ENCODE results near the gene NFIC. TPM values are rescaled to one million over a fixed set of nuclear protein-coding genes. Genes with fewer than 3 reads are reported as not detected.

The NFIC gene
- total and polyA plus RNA-seq, 2 of the 4 experiments (the other 2 are of a cell fraction): 21.9 to 32.1 TPM

GRCh38 chr19:3380829-3381228 lies 14.4 kb downstream of the NFIC start:
- no TSS peak for BruUV-seq (replicated peaks)
- in situ Hi-C loops (cut with MboI; ENCODE audit: low sequenced_read_pairs) (no loop called here), dilution Hi-C loops (cut with HindIII; ENCODE audit: low sequenced_read_pairs, unreplicated experiment) (no loop called here), intact Hi-C loops (cut with micrococcal nuclease) (no loop called here)
- ChIA-PET POLR2A (ENCODE audit: unreplicated experiment) (no interaction called here), CTCF (interaction anchor here (0.6 kb wide), 1 partner anchor 11 kb away, joined by 4 read pairs; no protein-coding TSS in a partner anchor)
- ATAC-seq (ENCODE audit: low read depth) (no peak), DNase-seq (no peak)
- TF ChIP-seq USF2 (IDR thresholded peaks at IDR 0.05; ENCODE audit: low read depth, low read length): no peak
- no peak for TF ChIP-seq NFE2L2 (IDR thresholded peaks at IDR 0.05; ENCODE audit: low read depth, low read length)
- no peak for TF ChIP-seq CHD1 (IDR thresholded peaks at IDR 0.05; ENCODE audit: low read depth, low read length)
- TF ChIP-seq CEBPB (IDR thresholded peaks at IDR 0.05; ENCODE audit: low read depth, low read length): no peak
- TF ChIP-seq RAD21 (IDR thresholded peaks at IDR 0.05; ENCODE audit: low read length): no peak
- TF ChIP-seq POLR2A (IDR thresholded peaks at IDR 0.05; ENCODE audit: low read depth, low read length): no peak
- no peak for TF ChIP-seq RCOR1 (IDR thresholded peaks at IDR 0.05; ENCODE audit: insufficient replicate concordance, low read length)
- no peak for TF ChIP-seq ELK1 (IDR thresholded peaks at IDR 0.05; ENCODE audit: borderline replicate concordance, low read depth, low read length)
- TF ChIP-seq BHLHE40 (IDR thresholded peaks at IDR 0.05; ENCODE audit: low read depth, low read length): no peak
- no peak for TF ChIP-seq MAZ (IDR thresholded peaks at IDR 0.05; ENCODE audit: borderline replicate concordance, low read depth, low read length)
- TF ChIP-seq RFX5 (IDR thresholded peaks at IDR 0.05; ENCODE audit: low read depth, low read length): no peak
- TF ChIP-seq MXI1 (IDR thresholded peaks at IDR 0.05; ENCODE audit: borderline replicate concordance, low read depth, low read length): no peak
- no peak for TF ChIP-seq SMC3 (IDR thresholded peaks at IDR 0.05; ENCODE audit: low read depth, low read length)
- TF ChIP-seq FOS (IDR thresholded peaks at IDR 0.05; ENCODE audit: low read depth, low read length): no peak
- TF ChIP-seq CTCF (conservative IDR thresholded peaks at IDR 0.05; ENCODE audit: low read depth, low read length): no peak
- TF ChIP-seq MAFK (IDR thresholded peaks at IDR 0.05; ENCODE audit: low read depth, low read length): no peak
- Histone ChIP-seq H4K20me1 (ENCODE audit: insufficient read depth, low read length) (peaks cover 90% of the 10 kb centered on the region), H3K14ac (replicated peaks; ENCODE audit: low read depth, low read length) (no peak overlapping the region), H2AK9ac (replicated peaks; ENCODE audit: low read depth, low read length, poor library complexity) (no peak overlapping the region), H3K9ac (ENCODE audit: low read depth, low read length) (no peak overlapping the region), H3K56ac (ENCODE audit: extremely low read depth, insufficient read depth, low read length) (no peak overlapping the region), H3K36me3 (ENCODE audit: control insufficient read depth, insufficient read depth, low read length) (peaks cover 27% of the 10 kb centered on the region), H4K5ac (ENCODE audit: low read depth, low read length) (no peak overlapping the region), H3K79me1 (ENCODE audit: low read depth in 1 of 2, low read length in 2 of 2) (peaks cover 0 to 71% of the 10 kb centered on the region in 2 experiments; a peak in 2 of 4 replicates), H3K4ac (ENCODE audit: low read depth, low read length) (no peak overlapping the region), H3K9me3 (ENCODE audit: control insufficient read depth, insufficient read depth, low read length) (no peaks in the 10 kb centered on the region), H2BK15ac (ENCODE audit: low read depth, low read length) (no peak overlapping the region), H4K91ac (ENCODE audit: insufficient read depth, low read depth, low read length) (no peak overlapping the region), H3K4me2 (ENCODE audit: low read depth, low read length) (no peak overlapping the region), H3K4me3 (ENCODE audit: insufficient read depth, low read depth, low read length) (no peak overlapping the region), H3K27ac (ENCODE audit: insufficient read depth, low read length) (no peak overlapping the region), H2AFZ (replicated peaks; ENCODE audit: low read length, poor library complexity) (no peak overlapping the region), H3K27me3 (ENCODE audit: control insufficient read depth, insufficient read depth, low read length) (no peaks in the 10 kb centered on the region), H2AK5ac (ENCODE audit: low read depth, low read length) (no peak overlapping the region), H3K23ac (ENCODE audit: low read depth, low read length) (no peak overlapping the region), H3K18ac (ENCODE audit: low read depth, low read length) (no peak overlapping the region), H3K4me1 (ENCODE audit: control insufficient read depth, insufficient read depth, low read length) (peaks cover 17% of the 10 kb centered on the region), H2BK120ac (ENCODE audit: low read depth, low read length) (no peak overlapping the region), H4K8ac (ENCODE audit: low read depth in 2 of 2, low read length in 2 of 2) (no peak overlapping the region), H2BK5ac (ENCODE audit: low read depth, low read length, poor library complexity, severe bottlenecking) (no peak overlapping the region), H2BK20ac (ENCODE audit: low read depth, low read length) (no peak overlapping the region), H3K9me1 (ENCODE audit: insufficient read depth, low read length) (peaks cover 20% of the 10 kb centered on the region)
- 97% methylated on average over 3 of the region's 11 CpGs; no CpG with 5 or more reads in 1 of the 2 experiments for WGBS, 2 experiments (ENCODE audit: extremely low coverage in 2 of 2, insufficient read length in 1 of 2)
